KMS-11 (cell line): ENCODE measurements around the gene ADAM23.

ENCODE experiments used
- H2AFZ ChIP-seq: fragments of 200-600 bp; sonication (generic); 2 replicates; pipeline ENCODE4 v1.6.1; 2016; ENCODE audit warnings: antibody characterized with exemption, mixed run types, low read depth
- H3K27ac ChIP-seq: fragments of 200-600 bp; sonication (generic); 2 replicates; pipeline ENCODE4 v1.6.1; 2016; ENCODE audit warnings: mild to moderate bottlenecking, mixed run types
- H3K27me3 ChIP-seq: fragments of 200-600 bp; sonication (generic); 2 replicates; pipeline ENCODE4 v1.6.1; 2017; ENCODE audit warnings: mild to moderate bottlenecking, low read depth, mixed run types, moderate library complexity; ENCODE audit not compliant: insufficient read depth
- H3K36me3 ChIP-seq: fragments of 200-600 bp; sonication (generic); 2 replicates; pipeline ENCODE4 v1.6.1; 2017; ENCODE audit warnings: mild to moderate bottlenecking, mixed run types; ENCODE audit not compliant: insufficient read depth
- H3K4me1 ChIP-seq: fragments of 200-600 bp; sonication (generic); 2 replicates; pipeline ENCODE4 v1.6.1; 2016; ENCODE audit warnings: mild to moderate bottlenecking, low read depth, mixed run types; ENCODE audit not compliant: poor library complexity, severe bottlenecking
- H3K4me2 ChIP-seq: fragments of 200-600 bp; sonication (generic); 2 replicates; pipeline ENCODE4 v1.7.0; 2016; ENCODE audit warnings: mild to moderate bottlenecking, mixed run types
- H3K4me3 ChIP-seq: fragments of 200-600 bp; sonication (generic); IDR thresholded peaks from 2 replicates; pipeline ENCODE4 v1.6.1; 2017; ENCODE audit warnings: low read depth, low read length, mixed read lengths; ENCODE audit not compliant: insufficient read depth
- H3K79me2 ChIP-seq: fragments of 200-600 bp; sonication (generic); 2 replicates; pipeline ENCODE4 v1.6.1; 2016; ENCODE audit warnings: low read depth, mixed run types; ENCODE audit not compliant: insufficient read depth
- H3K9ac ChIP-seq: fragments of 200-600 bp; sonication (generic); 2 replicates; pipeline ENCODE4 v1.6.1; 2016; ENCODE audit warnings: mild to moderate bottlenecking, mixed run types
- H4K20me1 ChIP-seq: fragments of 200-600 bp; sonication (generic); 2 replicates; pipeline ENCODE4 v1.6.1; 2016; ENCODE audit warnings: mild to moderate bottlenecking, mixed run types; ENCODE audit not compliant: insufficient read depth
- TF ChIP-seq, protein P1 (sequence below): fragments of 200-600 bp; sonication (generic); conservative IDR thresholded peaks from 2 replicates; pipeline ENCODE4 v1.6.1; 2017; ENCODE audit warnings: low read depth, mild to moderate bottlenecking, antibody characterized with exemption, low read length, moderate library complexity, mixed read lengths

ADAM23 gene

GRCh38 chr2:206562375-206562774, 119.0 kb downstream of the ADAM23 start:
- peaks cover 21% of the 10 kb centered on the region for H3K4me1 ChIP-seq
- H3K27me3 ChIP-seq = no peaks in the 10 kb centered on the region
- TF ChIP-seq, protein P1, sequence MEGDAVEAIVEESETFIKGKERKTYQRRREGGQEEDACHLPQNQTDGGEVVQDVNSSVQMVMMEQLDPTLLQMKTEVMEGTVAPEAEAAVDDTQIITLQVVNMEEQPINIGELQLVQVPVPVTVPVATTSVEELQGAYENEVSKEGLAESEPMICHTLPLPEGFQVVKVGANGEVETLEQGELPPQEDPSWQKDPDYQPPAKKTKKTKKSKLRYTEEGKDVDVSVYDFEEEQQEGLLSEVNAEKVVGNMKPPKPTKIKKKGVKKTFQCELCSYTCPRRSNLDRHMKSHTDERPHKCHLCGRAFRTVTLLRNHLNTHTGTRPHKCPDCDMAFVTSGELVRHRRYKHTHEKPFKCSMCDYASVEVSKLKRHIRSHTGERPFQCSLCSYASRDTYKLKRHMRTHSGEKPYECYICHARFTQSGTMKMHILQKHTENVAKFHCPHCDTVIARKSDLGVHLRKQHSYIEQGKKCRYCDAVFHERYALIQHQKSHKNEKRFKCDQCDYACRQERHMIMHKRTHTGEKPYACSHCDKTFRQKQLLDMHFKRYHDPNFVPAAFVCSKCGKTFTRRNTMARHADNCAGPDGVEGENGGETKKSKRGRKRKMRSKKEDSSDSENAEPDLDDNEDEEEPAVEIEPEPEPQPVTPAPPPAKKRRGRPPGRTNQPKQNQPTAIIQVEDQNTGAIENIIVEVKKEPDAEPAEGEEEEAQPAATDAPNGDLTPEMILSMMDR = no peak
- no peaks in the 10 kb centered on the region for H3K79me2 ChIP-seq
- H3K27ac ChIP-seq = no peak overlapping the region
- no peak overlapping the region for H3K9ac ChIP-seq
- no peaks in the 10 kb centered on the region for H3K36me3 ChIP-seq
- H4K20me1 ChIP-seq = no peaks in the 10 kb centered on the region
- no peak overlapping the region for H3K4me2 ChIP-seq
- no peak overlapping the region for H2AFZ ChIP-seq
- H3K4me3 ChIP-seq = no peak overlapping the region

DNA sequence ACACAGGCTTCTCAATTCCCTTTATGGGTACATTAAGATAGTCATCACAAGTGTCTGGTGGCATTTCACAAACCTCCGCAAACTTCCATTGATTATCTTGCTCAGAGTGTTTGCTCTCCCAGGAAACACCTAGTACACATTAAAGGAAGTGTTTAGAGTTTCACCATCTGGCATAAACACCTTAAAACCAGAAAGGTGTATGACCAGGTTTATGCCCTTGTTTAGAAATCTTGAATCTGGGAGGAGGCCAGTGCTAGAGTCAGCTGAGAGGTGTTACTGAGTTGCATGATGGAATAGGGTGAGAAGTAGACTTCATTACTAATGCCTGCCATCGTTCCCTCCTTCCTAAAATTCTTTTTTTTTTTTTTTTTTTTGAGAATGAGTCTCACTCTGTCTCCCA, 120.0 kb downstream of the ADAM23 start:
- Histone ChIP-seq H3K9ac (no peak overlapping the region), H3K36me3 (no peaks in the 10 kb centered on the region), H3K79me2 (no peaks in the 10 kb centered on the region), H3K4me3 (no peak overlapping the region), H4K20me1 (no peaks in the 10 kb centered on the region), H3K4me1 (peaks cover 12% of the 10 kb centered on the region), H3K4me2 (no peak overlapping the region), H3K27me3 (no peaks in the 10 kb centered on the region), H3K27ac (no peak overlapping the region), H2AFZ (no peak overlapping the region)
- TF ChIP-seq, protein P1 = no peak

DNA sequence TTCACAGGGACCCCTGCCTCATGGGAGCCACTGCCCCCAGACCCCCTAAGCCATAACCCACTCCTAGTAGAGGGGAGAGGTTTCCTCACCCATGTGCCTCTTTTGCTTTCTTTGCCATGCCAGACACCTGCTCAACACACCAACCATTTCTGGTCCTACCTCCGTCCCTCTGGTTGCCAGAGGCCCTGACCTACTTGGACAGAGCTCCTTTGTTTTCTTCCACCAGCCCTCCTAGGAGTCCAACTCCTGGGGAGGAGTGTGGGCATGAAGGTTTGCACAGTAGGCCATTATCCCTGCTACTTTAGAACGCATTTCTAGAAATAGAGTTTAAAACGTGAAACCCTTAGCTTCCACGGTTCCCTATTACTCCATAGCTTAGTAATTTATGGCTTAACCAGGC, 122.3 kb downstream of the ADAM23 start:
- Histone ChIP-seq H3K9ac (no peak overlapping the region), H3K27me3 (no peaks in the 10 kb centered on the region), H4K20me1 (no peaks in the 10 kb centered on the region), H3K4me1 (no peaks in the 10 kb centered on the region), H3K27ac (no peak overlapping the region), H3K4me2 (no peak overlapping the region), H3K4me3 (no peak overlapping the region), H3K36me3 (no peaks in the 10 kb centered on the region), H2AFZ (no peak overlapping the region), H3K79me2 (no peaks in the 10 kb centered on the region)
- TF ChIP-seq, protein P1 = no peak

DNA sequence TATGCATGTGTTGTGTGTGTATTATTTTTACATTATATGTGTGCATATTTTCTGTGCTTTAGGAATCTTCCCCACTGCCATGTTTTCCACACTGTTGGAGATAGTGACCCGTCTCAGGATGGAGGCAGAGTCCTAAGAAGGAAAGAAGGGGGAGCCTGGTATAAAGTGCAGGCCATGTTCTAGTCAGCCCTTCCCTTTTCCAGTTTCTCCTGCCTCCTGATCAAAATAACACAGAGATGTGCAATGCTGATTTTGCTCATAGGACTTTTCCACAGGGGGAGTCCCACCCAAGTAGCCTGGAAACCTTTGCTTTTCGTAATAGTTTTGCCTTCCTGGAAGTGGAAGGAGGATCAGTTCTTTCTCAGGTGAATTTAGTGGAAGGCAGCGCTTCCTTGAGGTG, 126.1 kb downstream of the ADAM23 start:
- no peak overlapping the region for H3K4me2 ChIP-seq
- H3K27me3 ChIP-seq = no peaks in the 10 kb centered on the region
- H3K36me3 ChIP-seq = no peaks in the 10 kb centered on the region
- no peak overlapping the region for H3K27ac ChIP-seq
- no peaks in the 10 kb centered on the region for H3K79me2 ChIP-seq
- H3K4me3 ChIP-seq = no peak overlapping the region
- TF ChIP-seq, protein P1 = no peak
- H4K20me1 ChIP-seq = no peaks in the 10 kb centered on the region
- H2AFZ ChIP-seq = no peak overlapping the region
- no peak overlapping the region for H3K9ac ChIP-seq
- H3K4me1 ChIP-seq = no peaks in the 10 kb centered on the region
